ENCODE results near the gene CCDC88C.

Gene CCDC88C

GRCh38 chr14:91244501-91244901 is 173.1 kb downstream of the CCDC88C start, which contains the start of gene GPR68:
GPR68 (minus strand) TSS chr14:91244704; CDS start chr14:91235050, 9,654 bp downstream.
- peaks cover 64 to 87% (median 79%) of the 10 kb centered on the region in 10 experiments for H3K4me1 ChIP-seq
- peak within 1 kb of the TSS; percentile 3 to 67 (median 46); a peak in 19 of 22 replicates for H3K9ac ChIP-seq
- H3K4me3 ChIP-seq: peak within 1 kb of the TSS in 8 of 10 experiments; percentile 4 to 29 (median 14); a peak in 9 of 20 replicates
- no peak for TF ChIP-seq Cebpa-rat (IDR thresholded peaks at IDR 0.05)
- no peaks in the 10 kb centered on the region for H3K36me3 ChIP-seq
- H3K27me3 ChIP-seq: peaks cover 0 to 7% (median 0%) of the 10 kb centered on the region in 11 experiments; a peak in 1 of 22 replicates
- H3K9me3 ChIP-seq (replicated peaks in 1 of 11): peaks cover 0 to 11% (median 6%) of the 10 kb centered on the region in 11 experiments; a peak in 8 of 22 replicates
- peak within 1 kb of the TSS in 10 of 11 experiments; percentile 16 to 75 (median 64); a peak in 19 of 22 replicates for H3K27ac ChIP-seq
- H3K4me2 ChIP-seq: peak within 1 kb of the TSS; percentile 86 to 97 (median 93)
- H4K20me1 ChIP-seq: no peaks in the 10 kb centered on the region

GRCh38 chr14:91243074-91243471 is 174.5 kb downstream of the CCDC88C start:
- Histone ChIP-seq H3K9ac (peak overlapping the region in 9 of 11 experiments; percentile 3 to 67 (median 59); a peak in 12 of 22 replicates), H3K27me3 (peaks cover 0 to 7% (median 0%) of the 10 kb centered on the region in 11 experiments; a peak in 1 of 22 replicates), H3K9me3 (replicated peaks in 1 of 11) (peaks cover 0 to 16% (median 8%) of the 10 kb centered on the region in 11 experiments; a peak in 8 of 22 replicates), H3K4me2 (peak overlapping the region; percentile 86 to 97 (median 93)), H3K4me1 (peaks cover 60 to 81% (median 70%) of the 10 kb centered on the region in 10 experiments), H3K27ac (peak overlapping the region in 10 of 11 experiments; percentile 22 to 75 (median 64); a peak in 20 of 22 replicates), H3K36me3 (no peaks in the 10 kb centered on the region), H3K4me3 (peak overlapping the region in 5 of 10 experiments; percentile 0 to 26 (median 11); a peak in 6 of 20 replicates), H4K20me1 (no peaks in the 10 kb centered on the region)
- TF ChIP-seq Cebpa-rat (IDR thresholded peaks at IDR 0.05): no peak

- peak overlapping the region; percentile 86 to 97 (median 93) for H3K4me2 ChIP-seq
- TF ChIP-seq Cebpa-rat (IDR thresholded peaks at IDR 0.05): no peak
- H4K20me1 ChIP-seq: no peaks in the 10 kb centered on the region
- H3K9me3 ChIP-seq (replicated peaks in 1 of 11): peaks cover 0 to 16% (median 8%) of the 10 kb centered on the region in 11 experiments; a peak in 8 of 22 replicates
- peak overlapping the region in 1 of 10 experiments; percentile 0; a peak in 2 of 20 replicates for H3K4me3 ChIP-seq
- H3K27ac ChIP-seq: peak overlapping the region in 10 of 11 experiments; percentile 22 to 75 (median 64); a peak in 20 of 22 replicates
- peaks cover 60 to 81% (median 67%) of the 10 kb centered on the region in 10 experiments for H3K4me1 ChIP-seq
- H3K9ac ChIP-seq: peak overlapping the region in 5 of 11 experiments; percentile 9 to 67 (median 60); a peak in 5 of 22 replicates
- H3K36me3 ChIP-seq: no peaks in the 10 kb centered on the region
- peaks cover 0 to 7% (median 0%) of the 10 kb centered on the region in 11 experiments; a peak in 1 of 22 replicates for H3K27me3 ChIP-seq
These were observed 175.0 kb downstream of the CCDC88C start for GRCh38 chr14:91242635-91243034.

GRCh38 chr14:91241863-91242262 is 175.8 kb downstream of the CCDC88C start:
- TF ChIP-seq Cebpa-rat (IDR thresholded peaks at IDR 0.05): no peak
- peak overlapping the region; percentile 74 to 96 (median 88) for H3K4me2 ChIP-seq
- peaks cover 0 to 16% (median 8%) of the 10 kb centered on the region in 11 experiments; a peak in 8 of 22 replicates for H3K9me3 ChIP-seq (replicated peaks in 1 of 11)
- no peaks in the 10 kb centered on the region for H3K36me3 ChIP-seq
- peak overlapping the region in 4 of 10 experiments; percentile 8 to 30 (median 14); a peak in 4 of 20 replicates for H3K4me3 ChIP-seq
- peak overlapping the region in 4 of 11 experiments; percentile 1 to 39 (median 29); a peak in 5 of 22 replicates for H3K9ac ChIP-seq
- peaks cover 0 to 7% (median 0%) of the 10 kb centered on the region in 11 experiments; a peak in 1 of 22 replicates for H3K27me3 ChIP-seq
- H3K27ac ChIP-seq: peak overlapping the region in 9 of 11 experiments; percentile 8 to 59 (median 48); a peak in 18 of 22 replicates
- no peaks in the 10 kb centered on the region for H4K20me1 ChIP-seq
- H3K4me1 ChIP-seq: peaks cover 60 to 84% (median 61%) of the 10 kb centered on the region in 10 experiments

- TF ChIP-seq Cebpa-rat (IDR thresholded peaks at IDR 0.05): no peak
- H3K27ac ChIP-seq: no peak overlapping the region; a peak in 1 of 22 replicates
- peaks cover 0 to 23% (median 10%) of the 10 kb centered on the region in 11 experiments; a peak in 10 of 22 replicates for H3K9me3 ChIP-seq (replicated peaks in 1 of 11)
- peak overlapping the region in 4 of 11 experiments; percentile 19 to 85 (median 76); a peak in 7 of 22 replicates for H3K4me2 ChIP-seq
- H3K4me1 ChIP-seq: peaks cover 28 to 64% (median 30%) of the 10 kb centered on the region in 10 experiments
- H4K20me1 ChIP-seq: no peaks in the 10 kb centered on the region
- H3K36me3 ChIP-seq: no peaks in the 10 kb centered on the region; a peak in 1 of 22 replicates
- no peak overlapping the region for H3K4me3 ChIP-seq
- H3K27me3 ChIP-seq: no peaks in the 10 kb centered on the region
- H3K9ac ChIP-seq: no peak overlapping the region
These were observed 179.0 kb downstream of the CCDC88C start for GRCh38 chr14:91238661-91239060.

GRCh38 chr14:91238085-91238484 is 179.5 kb downstream of the CCDC88C start:
- Histone ChIP-seq H3K4me1 (peaks cover 22 to 61% (median 25%) of the 10 kb centered on the region in 10 experiments), H3K36me3 (no peaks in the 10 kb centered on the region; a peak in 1 of 22 replicates), H3K27me3 (no peaks in the 10 kb centered on the region), H4K20me1 (no peaks in the 10 kb centered on the region), H3K9ac (no peak overlapping the region), H3K4me3 (no peak overlapping the region), H3K4me2 (peak overlapping the region in 5 of 11 experiments; percentile 1 to 85 (median 69); a peak in 7 of 22 replicates), H3K9me3 (replicated peaks in 1 of 11) (peaks cover 0 to 25% (median 10%) of the 10 kb centered on the region in 11 experiments; a peak in 10 of 22 replicates), H3K27ac (no peak overlapping the region; a peak in 1 of 22 replicates)
- TF ChIP-seq Cebpa-rat (IDR thresholded peaks at IDR 0.05): no peak

- Histone ChIP-seq H3K9me3 (replicated peaks in 1 of 11) (peaks cover 0 to 28% (median 10%) of the 10 kb centered on the region in 11 experiments; a peak in 10 of 22 replicates), H3K27me3 (no peaks in the 10 kb centered on the region), H3K36me3 (no peaks in the 10 kb centered on the region; a peak in 1 of 22 replicates), H3K4me3 (no peak overlapping the region), H3K9ac (no peak overlapping the region), H3K4me2 (peak overlapping the region in 3 of 11 experiments; percentile 69 to 85 (median 84); a peak in 6 of 22 replicates), H3K27ac (no peak overlapping the region), H4K20me1 (no peaks in the 10 kb centered on the region), H3K4me1 (peaks cover 14 to 61% (median 21%) of the 10 kb centered on the region in 10 experiments)
- no peak for TF ChIP-seq Cebpa-rat (IDR thresholded peaks at IDR 0.05)
These were observed 180.4 kb downstream of the CCDC88C start for GRCh38 chr14:91237219-91237618.

GRCh38 chr14:91235841-91236240 is 181.8 kb downstream of the CCDC88C start:
- TF ChIP-seq Cebpa-rat (IDR thresholded peaks at IDR 0.05): no peak
- no peak overlapping the region for H3K4me2 ChIP-seq

GRCh38 chr14:91234791-91235114 is 182.9 kb downstream of the CCDC88C start:
- no peak for TF ChIP-seq Cebpa-rat (IDR thresholded peaks at IDR 0.05)
- Histone ChIP-seq H4K20me1 (peaks cover 0 to 7% (median 0%) of the 10 kb centered on the region in 11 experiments; a peak in 3 of 22 replicates), H3K4me2 (no peak overlapping the region)

More at GRCh38 chr14:91235841-91236240, 181.8 kb downstream of the CCDC88C start:
- Histone ChIP-seq H3K36me3 (peaks cover 0 to 9% (median 0%) of the 10 kb centered on the region in 11 experiments; a peak in 5 of 22 replicates), H3K4me1 (peaks cover 12 to 61% (median 21%) of the 10 kb centered on the region in 10 experiments; a peak in 19 of 20 replicates), H3K9ac (no peak overlapping the region), H3K4me3 (no peak overlapping the region), H3K27ac (no peak overlapping the region), H3K9me3 (replicated peaks in 1 of 11) (peaks cover 0 to 38% (median 16%) of the 10 kb centered on the region in 11 experiments; a peak in 14 of 22 replicates), H3K27me3 (no peaks in the 10 kb centered on the region), H4K20me1 (no peaks in the 10 kb centered on the region)

More at GRCh38 chr14:91234791-91235114, 182.9 kb downstream of the CCDC88C start:
- H3K4me1 ChIP-seq: peaks cover 23 to 70% (median 31%) of the 10 kb centered on the region in 10 experiments
- H3K27ac ChIP-seq: no peak overlapping the region
- H3K36me3 ChIP-seq: peaks cover 0 to 13% (median 0%) of the 10 kb centered on the region in 11 experiments; a peak in 5 of 22 replicates
- peaks cover 0 to 34% (median 13%) of the 10 kb centered on the region in 11 experiments; a peak in 13 of 22 replicates for H3K9me3 ChIP-seq (replicated peaks in 1 of 11)
- H3K27me3 ChIP-seq: no peaks in the 10 kb centered on the region
- H3K4me3 ChIP-seq: no peak overlapping the region
- H3K9ac ChIP-seq: no peak overlapping the region

Measured in BLaER1 treated with 17β-estradiol and CSF1 and Interleukin-3, amounts not matched to agents 10 nM and 100 nM (cell line).